Skeletal muscle tissue (tissue), 4 donors: ENCODE data around the gene PARP3. TPM values are rescaled to one million over a fixed set of nuclear protein-coding genes. Genes with fewer than 3 reads are reported as not detected.
"Not testable (repeated sequence)": the region's sequence is repeated elsewhere in the genome, so short reads cannot be mapped to it uniquely, and the experiment has no call there.

Source experiments
- H3K27ac ChIP-seq: one replicate; pipeline ENCODE4 v1.7.0; 2013; ENCODE audit warnings: mild to moderate bottlenecking, low read depth, low read length, inconsistent platforms
- H3K27me3 ChIP-seq, 3 donors: one replicate each; pipeline ENCODE4 v1.7.0; 2013; ENCODE audit warnings: low read length in 3 of 3; ENCODE audit not compliant: control insufficient read depth in 3 of 3, insufficient read depth in 3 of 3
- H3K36me3 ChIP-seq, 3 donors: one replicate each; pipeline ENCODE4 v1.7.0; 2013; ENCODE audit warnings: low read length in 3 of 3; ENCODE audit not compliant: control insufficient read depth in 3 of 3, insufficient read depth in 3 of 3
- H3K4me1 ChIP-seq, 3 donors: one replicate each; pipeline ENCODE4 v1.7.0; 2013; ENCODE audit warnings: low read length in 3 of 3, mild to moderate bottlenecking in 3 of 3; ENCODE audit not compliant: control insufficient read depth in 3 of 3, insufficient read depth in 3 of 3
- H3K4me3 ChIP-seq, 3 donors: one replicate each; pipeline ENCODE4 v1.7.0; 2013; ENCODE audit warnings: low read length in 3 of 3
- H3K9ac ChIP-seq, 3 donors: one replicate each; pipeline ENCODE4 v1.7.0; 2013; ENCODE audit warnings: low read length in 3 of 3, mild to moderate bottlenecking in 3 of 3, moderate library complexity in 2 of 3, low read depth in 1 of 3
- H3K9me3 ChIP-seq, 3 donors: one replicate each; pipeline ENCODE4 v1.7.0; 2013; ENCODE audit warnings: low read length in 3 of 3; ENCODE audit not compliant: control insufficient read depth in 3 of 3
- total RNA-seq: library from RNA; depleted of rRNA; stranded (reverse); fragments of >200 nt; gene quantifications from one replicate; pipeline ENCODE4 v1.2.3, GENCODE V29; 2014
- donor health status: Osteomylitis.

The PARP3 gene
- total RNA-seq, 1 donor from 2014 or later, result 6.3 TPM

GRCh38 chr3:51983578-51984268 lies 41.6 kb downstream of the PARP3 start:
- Histone ChIP-seq H3K27me3 (no peaks in the 10 kb centered on the region), H3K9me3 (no peaks in the 10 kb centered on the region), H3K4me1 (peaks cover 17 to 30% (median 23%) of the 10 kb centered on the region in 3 donors), H3K27ac (peak overlapping the region; percentile 95), H3K4me3 (peak overlapping the region; percentile 77 to 92 (median 87)), H3K36me3 (peaks cover 3 to 14% (median 11%) of the 10 kb centered on the region in 3 donors), H3K9ac (peak overlapping the region; percentile 87 to 93 (median 93))

GRCh38 chr3:51984269-51984647 lies 42.1 kb downstream of the PARP3 start:
- no peaks in the 10 kb centered on the region for H3K9me3 ChIP-seq
- H3K27me3 ChIP-seq, result no peaks in the 10 kb centered on the region
- H3K4me1 ChIP-seq, result peaks cover 17 to 30% (median 23%) of the 10 kb centered on the region in 3 donors
- H3K36me3 ChIP-seq, result peaks cover 3 to 14% (median 11%) of the 10 kb centered on the region in 3 donors
- H3K4me3 ChIP-seq, result peak overlapping the region; percentile 77 to 92 (median 87)
- H3K27ac ChIP-seq, result peak overlapping the region; percentile 95
- H3K9ac ChIP-seq, result peak overlapping the region; percentile 87 to 93 (median 93)

GRCh38 chr3:51985063-51985462 lies 42.9 kb downstream of the PARP3 start:
- Histone ChIP-seq H3K4me3 (no peak overlapping the region), H3K4me1 (peaks cover 17 to 30% (median 23%) of the 10 kb centered on the region in 3 donors), H3K9me3 (no peaks in the 10 kb centered on the region), H3K9ac (peak overlapping the region in 2 of 3 donors; percentile 10 to 16), H3K36me3 (peaks cover 3 to 14% (median 11%) of the 10 kb centered on the region in 3 donors), H3K27ac (no peak overlapping the region), H3K27me3 (no peaks in the 10 kb centered on the region)

- no peak overlapping the region for H3K27ac ChIP-seq
- H3K36me3 ChIP-seq, result peaks cover 0 to 6% (median 2%) of the 10 kb centered on the region in 3 donors
- H3K4me1 ChIP-seq, result peaks cover 17 to 21% (median 21%) of the 10 kb centered on the region in 3 donors
- H3K27me3 ChIP-seq, result no peaks in the 10 kb centered on the region
- no peaks in the 10 kb centered on the region for H3K9me3 ChIP-seq
- H3K9ac ChIP-seq, result no peak overlapping the region
- no peak overlapping the region for H3K4me3 ChIP-seq
Measured at GRCh38 chr3:51986010-51986947, 44.1 kb downstream of the PARP3 start.

- Histone ChIP-seq H3K27ac (no peak overlapping the region), H3K4me3 (no peak overlapping the region), H3K9me3 (no peaks in the 10 kb centered on the region), H3K27me3 (no peaks in the 10 kb centered on the region), H3K9ac (no peak overlapping the region), H3K36me3 (peaks cover 6 to 11% (median 7%) of the 10 kb centered on the region in 3 donors), H3K4me1 (peaks cover 14 to 20% (median 17%) of the 10 kb centered on the region in 3 donors)
Measured at GRCh38 chr3:51987568-51987967, 45.4 kb downstream of the PARP3 start.

GRCh38 chr3:51988286-51989146 lies 46.4 kb downstream of the PARP3 start:
- Histone ChIP-seq H3K9me3 (no peaks in the 10 kb centered on the region), H3K27ac (no peak overlapping the region), H3K9ac (no peak overlapping the region), H3K27me3 (no peaks in the 10 kb centered on the region), H3K4me1 (peaks cover 13 to 22% (median 16%) of the 10 kb centered on the region in 3 donors), H3K4me3 (no peak overlapping the region), H3K36me3 (peaks cover 11 to 16% (median 13%) of the 10 kb centered on the region in 3 donors)

- not testable (repeated sequence) for H3K27ac ChIP-seq, H3K27me3 ChIP-seq, H3K9ac ChIP-seq
Measured at GRCh38 chr3:51990501-51990971, 48.4 kb downstream of the PARP3 start.

GRCh38 chr3:51992017-51992682 lies 50.0 kb downstream of the PARP3 start:
- Histone ChIP-seq H3K4me1 (peaks cover 15 to 34% (median 25%) of the 10 kb centered on the region in 3 donors), H3K4me3 (no peak overlapping the region), H3K36me3 (peaks cover 21 to 28% (median 24%) of the 10 kb centered on the region in 3 donors), H3K9me3 (no peaks in the 10 kb centered on the region), H3K27me3 (no peaks in the 10 kb centered on the region), H3K27ac (no peak overlapping the region), H3K9ac (peak overlapping the region; percentile 54 to 69 (median 58))

More at GRCh38 chr3:51990501-51990971, 48.4 kb downstream of the PARP3 start:
- H3K9me3 ChIP-seq, H3K4me3 ChIP-seq: not testable (repeated sequence)
- Histone ChIP-seq H3K4me1 (peaks cover 15 to 34% (median 25%) of the 10 kb centered on the region in 3 donors), H3K36me3 (peaks cover 21 to 28% (median 24%) of the 10 kb centered on the region in 3 donors)

- Histone ChIP-seq H3K4me1 (peaks cover 15 to 34% (median 25%) of the 10 kb centered on the region in 3 donors), H3K36me3 (peaks cover 18 to 24% (median 22%) of the 10 kb centered on the region in 3 donors), H3K9ac (peak overlapping the region; percentile 93 to 99 (median 98))
- H3K4me3 ChIP-seq, H3K27me3 ChIP-seq, H3K9me3 ChIP-seq, H3K27ac ChIP-seq: not testable (repeated sequence)
Measured at GRCh38 chr3:51993657-51994056, 51.5 kb downstream of the PARP3 start.
